Umbilical cord (tissue), 2 donors: Measurements from ENCODE around the gene SH2D2A. TPM values are rescaled to one million over a fixed set of nuclear protein-coding genes. Genes with fewer than 3 reads are reported as not detected.

Source experiments
- DNase-seq: peaks from one replicate; pipeline ENCODE4 v3.0.0-alpha.2; 2015; ENCODE audit warnings: low spot score
- total RNA-seq: library from RNA; depleted of rRNA; stranded (reverse); fragments of >200 nt; gene quantifications from one replicate; pipeline ENCODE4 v1.2.3, GENCODE V29; 2014; ENCODE audit warnings: low replicate concordance; ENCODE audit not compliant: insufficient read depth

Gene SH2D2A
- 0.48 TPM for total RNA-seq

DNA sequence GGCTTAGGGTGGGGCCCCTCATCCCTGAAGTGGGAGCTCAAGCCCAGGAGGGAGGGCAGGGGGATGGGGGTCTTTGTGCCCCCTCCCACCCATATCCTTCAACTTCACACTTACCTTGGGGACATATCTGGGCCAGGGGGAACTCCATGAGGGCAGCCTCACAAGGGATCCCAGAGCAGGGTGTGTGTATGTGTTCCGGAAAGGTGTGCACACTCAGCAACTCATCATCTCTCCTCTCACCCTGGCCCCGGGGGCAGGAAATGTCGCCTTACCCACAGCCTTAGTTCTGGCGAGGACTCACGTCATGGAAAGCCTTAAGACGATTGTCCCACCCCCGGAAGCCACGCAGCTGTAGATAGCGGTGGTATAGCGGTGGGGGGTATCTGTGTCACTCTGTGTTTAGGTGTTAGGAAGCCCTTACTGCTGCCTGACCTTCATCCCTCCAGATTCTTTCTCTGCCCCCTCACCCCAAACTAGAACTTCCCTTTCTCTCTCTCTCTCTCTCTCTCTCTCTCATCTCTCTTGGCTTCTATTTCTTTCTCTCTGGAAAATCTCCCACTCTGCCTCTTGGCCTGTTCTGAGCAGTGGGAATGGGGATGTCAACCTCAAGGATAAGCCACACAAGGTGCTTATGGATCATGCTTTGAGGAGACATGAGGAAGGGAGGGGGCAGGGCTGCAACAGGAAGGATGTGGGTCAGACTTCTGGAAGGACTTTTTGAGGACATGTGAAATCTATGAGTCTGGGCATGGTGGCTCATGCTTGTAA, at the start of gene SH2D2A:
SH2D2A (minus strand) TSS at position 288 of the 768 bp plus-strand sequence; CDS start at position 148, 140 bp downstream.
- no peak for DNase-seq

DNA sequence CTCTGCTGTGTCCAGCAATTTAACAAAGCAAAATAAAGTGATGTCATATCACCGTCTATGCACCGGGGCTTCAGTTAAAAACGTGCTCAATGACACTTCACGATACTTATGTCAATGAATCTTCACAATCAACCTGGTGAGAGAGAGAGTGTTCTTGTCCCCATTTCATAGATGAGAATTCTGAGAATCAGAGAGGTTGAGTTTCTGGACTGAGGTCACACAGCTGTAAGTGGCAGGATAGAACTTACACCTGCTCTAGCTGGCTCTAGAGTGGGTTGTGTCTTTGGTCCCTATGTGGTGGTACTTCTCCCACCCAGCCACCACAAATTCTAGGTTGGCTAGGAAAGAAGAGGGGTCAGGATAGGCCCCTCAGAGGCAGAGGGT, 49.2 kb upstream of the SH2D2A start:
- DNase-seq: no peak

DNA sequence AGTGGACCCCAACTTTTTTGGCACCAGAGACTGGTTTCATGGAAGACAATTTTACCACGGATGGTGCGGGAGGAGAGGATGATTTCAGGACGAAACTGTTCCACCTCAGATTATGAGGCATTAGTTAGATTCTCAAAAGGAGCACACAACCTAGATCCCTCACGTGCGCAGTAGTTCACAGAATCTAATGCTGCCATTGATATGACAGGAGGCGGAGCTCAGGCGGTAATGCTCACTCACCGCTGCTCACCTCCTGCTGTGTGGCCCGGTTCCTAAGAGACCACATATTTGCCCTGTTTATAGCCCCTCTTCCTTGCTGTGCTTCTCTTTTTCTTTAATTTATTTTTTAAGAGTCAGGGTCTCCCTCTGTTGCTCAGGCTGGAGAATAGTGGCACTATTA, 48.6 kb upstream of the SH2D2A start:
- DNase-seq: no peak

GRCh38 chr1:156864796-156865195, 48.1 kb upstream of the SH2D2A start:
- DNase-seq: no peak

GRCh38 chr1:156863631-156864030, 47.0 kb upstream of the SH2D2A start:
- DNase-seq: no peak

GRCh38 chr1:156862997-156863599, 46.5 kb upstream of the SH2D2A start:
- DNase-seq: peak; percentile 36

- no peak for DNase-seq
Measured at GRCh38 chr1:156862584-156862983, 45.9 kb upstream of the SH2D2A start.

DNA sequence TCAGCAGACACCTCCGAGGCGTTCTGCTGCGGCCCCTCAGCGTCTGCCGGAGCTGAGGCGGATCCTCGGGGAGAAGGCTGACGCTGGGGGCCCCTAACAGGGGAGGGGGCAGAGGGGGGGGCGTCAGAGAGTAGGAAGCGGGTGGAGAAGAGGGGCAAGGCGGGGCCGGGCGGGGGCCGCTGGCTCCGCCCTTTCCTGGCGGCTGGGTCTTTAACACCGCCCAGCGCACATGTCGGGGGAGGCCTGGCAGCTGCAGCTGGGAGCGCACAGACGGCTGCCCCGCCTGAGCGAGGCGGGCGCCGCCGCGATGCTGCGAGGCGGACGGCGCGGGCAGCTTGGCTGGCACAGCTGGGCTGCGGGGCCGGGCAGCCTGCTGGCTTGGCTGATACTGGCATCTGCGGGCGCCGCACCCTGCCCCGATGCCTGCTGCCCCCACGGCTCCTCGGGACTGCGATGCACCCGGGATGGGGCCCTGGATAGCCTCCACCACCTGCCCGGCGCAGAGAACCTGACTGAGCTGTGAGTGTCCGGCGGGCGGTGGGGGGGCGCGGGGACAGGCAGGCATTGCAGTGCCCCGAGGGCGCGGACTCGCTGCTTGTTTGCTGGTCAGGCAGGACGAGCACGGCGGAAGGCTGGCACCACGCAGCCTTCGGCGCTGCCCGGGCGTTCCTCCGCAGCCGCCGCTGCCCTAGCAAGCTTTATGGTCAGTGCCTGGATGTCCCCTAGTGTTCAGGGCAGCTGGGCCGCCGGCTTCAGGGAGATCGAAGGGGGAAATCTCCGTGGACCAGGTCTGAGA, 44.2 kb upstream of the SH2D2A start, which contains the start of gene NTRK1:
NTRK1 (plus strand) TSS at position 238 of the 796 bp plus-strand sequence; CDS start at position 308, 70 bp downstream.
- DNase-seq: peak; percentile 60

GRCh38 chr1:156860113-156860627, 43.5 kb upstream of the SH2D2A start:
- peak; percentile 49 for DNase-seq

- peak; percentile 13 for DNase-seq
Measured at GRCh38 chr1:156859523-156860112, 43.0 kb upstream of the SH2D2A start.

DNA sequence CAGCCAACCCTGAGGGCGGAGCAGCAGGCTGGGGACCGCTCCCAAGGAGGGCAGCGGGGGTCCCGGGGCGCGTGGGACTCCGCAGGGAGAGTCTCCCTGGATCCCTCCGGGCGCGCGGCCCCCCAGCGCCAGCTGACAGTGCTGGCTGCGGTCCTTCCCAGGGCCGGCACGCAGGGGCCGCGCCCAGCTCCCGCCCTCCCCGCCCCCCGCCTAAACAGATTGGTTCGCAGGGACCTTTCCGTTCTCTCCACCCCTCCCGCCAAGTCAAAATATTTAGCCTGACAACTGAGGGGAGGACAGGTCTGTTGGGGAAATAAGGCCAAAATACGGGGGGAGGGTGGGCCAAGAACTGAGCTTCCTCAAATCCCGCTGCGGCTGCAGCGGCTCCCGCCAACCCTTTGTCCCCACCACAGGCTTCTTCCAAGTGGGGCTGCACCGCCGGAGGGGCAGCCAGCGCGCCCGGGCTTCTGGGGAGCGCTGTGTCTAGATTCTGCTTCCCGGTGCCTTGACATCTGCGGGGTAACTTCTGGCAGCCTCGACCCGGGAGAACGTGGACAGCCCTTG, 42.4 kb upstream of the SH2D2A start, which contains the start of gene INSRR:
INSRR (minus strand) TSS at position 159 of the 564 bp plus-strand sequence. CDS start 496 bp downstream, outside the sequence.
- DNase-seq: peak; percentile 24

DNA sequence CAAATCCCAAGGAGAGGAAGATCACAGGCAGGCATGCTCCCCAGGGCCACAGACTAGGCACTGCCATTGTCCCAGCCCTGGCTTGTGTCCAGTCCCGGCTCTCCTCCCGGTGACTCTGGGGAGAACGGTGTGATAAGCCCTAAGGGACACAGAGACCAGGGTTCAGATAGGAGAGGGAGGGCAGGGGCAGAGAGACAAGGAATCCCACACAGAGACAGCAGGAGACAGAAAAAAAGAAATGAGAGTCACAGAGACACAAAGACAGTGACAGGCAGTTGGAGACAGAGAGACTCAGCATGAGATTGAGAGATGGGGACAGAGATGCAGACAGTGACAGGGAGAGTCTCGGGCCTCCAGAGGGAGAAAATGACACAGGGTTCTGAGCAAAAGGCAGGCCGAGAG, 41.9 kb upstream of the SH2D2A start:
- no peak for DNase-seq

DNA sequence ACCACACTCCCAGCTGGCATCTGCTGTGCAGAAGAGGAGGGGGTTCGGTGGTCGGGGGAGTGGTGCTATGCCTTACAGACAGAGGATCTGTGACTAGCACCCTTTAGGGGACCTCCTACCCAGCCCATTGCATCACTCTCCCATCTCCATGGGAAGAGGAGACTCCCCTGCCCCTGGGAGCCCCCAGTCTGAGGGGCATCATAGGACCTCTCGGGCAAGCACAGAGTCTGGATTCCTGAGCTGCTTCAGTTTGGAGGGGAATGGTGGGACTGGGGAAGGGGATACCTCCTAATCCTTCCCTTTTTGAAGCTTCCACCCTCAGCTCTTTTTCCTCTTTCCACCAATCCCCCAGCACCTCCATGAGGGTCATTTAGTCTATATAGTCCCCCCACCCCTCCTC, 40.9 kb upstream of the SH2D2A start:
- no peak for DNase-seq

- no peak for DNase-seq
Measured at GRCh38 chr1:156856282-156856785, 39.7 kb upstream of the SH2D2A start.

GRCh38 chr1:156854634-156855033, 38.0 kb upstream of the SH2D2A start:
- DNase-seq: no peak

DNA sequence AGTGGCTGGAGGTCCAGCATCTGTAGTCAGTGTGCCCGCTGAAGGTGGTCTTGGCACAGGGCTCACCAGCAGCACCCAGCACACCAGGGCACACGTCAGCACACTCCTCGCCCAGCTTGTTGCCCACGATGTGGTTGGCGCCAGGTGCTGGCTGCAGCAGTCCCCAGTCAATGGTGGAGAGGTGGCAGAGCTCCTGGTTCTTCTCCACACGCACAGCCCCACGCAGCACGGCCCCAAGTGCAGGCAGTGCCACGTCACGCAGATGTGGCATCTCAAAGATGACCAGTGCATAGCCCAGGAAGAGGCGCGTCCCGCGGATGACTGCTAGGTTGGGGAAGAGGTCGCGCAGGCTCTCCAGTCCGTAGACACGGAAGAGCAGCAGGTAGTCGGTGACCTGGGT, 37.1 kb upstream of the SH2D2A start:
- DNase-seq: no peak

- peak; percentile 56 for DNase-seq
Measured at GRCh38 chr1:156852418-156852874, 35.8 kb upstream of the SH2D2A start.

DNA sequence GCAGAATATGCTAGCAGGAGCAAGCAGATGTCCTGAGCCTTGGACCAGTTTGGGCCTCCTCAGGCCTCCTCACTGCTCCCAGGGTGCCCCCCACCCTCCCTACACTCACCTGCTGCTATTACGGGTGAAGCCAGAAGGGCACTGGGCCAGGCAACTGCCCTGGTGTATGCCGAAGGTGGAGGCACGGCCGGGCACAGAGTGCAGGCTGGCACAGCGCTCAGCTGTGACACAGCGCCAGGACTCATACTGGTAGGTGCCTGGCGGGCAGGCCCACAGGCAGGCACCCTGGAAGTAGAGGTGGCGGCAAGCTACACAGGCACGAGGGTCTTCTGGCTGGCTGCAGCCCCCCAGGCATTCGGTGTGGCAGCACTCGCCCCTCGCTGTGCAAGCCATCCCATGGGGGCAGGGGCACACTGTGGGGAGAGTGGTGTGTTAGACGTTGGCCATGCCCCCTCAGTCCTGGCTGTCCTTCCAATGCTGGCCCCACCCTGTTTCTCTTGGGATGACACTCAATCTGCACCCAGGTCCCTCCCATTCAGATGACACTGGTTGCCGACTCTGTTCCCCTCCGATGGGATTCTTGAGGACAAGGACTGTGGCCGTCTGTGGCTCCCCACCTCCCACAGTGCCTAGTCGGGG, 35.2 kb upstream of the SH2D2A start:
- no peak for DNase-seq

DNA sequence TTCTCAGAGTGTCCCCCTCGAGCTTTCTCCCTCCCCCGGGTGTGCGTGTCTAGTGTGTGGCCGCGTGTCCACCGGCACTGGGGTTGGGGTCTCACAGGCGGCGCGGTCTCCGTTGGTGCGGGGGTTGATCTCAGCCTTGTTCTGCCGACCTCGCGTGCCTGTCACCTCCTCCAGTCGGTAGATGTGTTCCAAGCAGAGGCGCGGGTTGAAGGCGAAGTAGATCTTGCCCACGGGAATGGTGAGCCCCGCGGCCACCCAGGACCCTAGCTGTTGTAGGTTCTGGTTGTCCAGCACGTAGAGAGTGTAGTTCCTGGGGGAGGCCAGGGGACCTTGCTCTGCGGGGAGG, 32.5 kb upstream of the SH2D2A start:
- no peak for DNase-seq

- DNase-seq: no peak
Measured at GRCh38 chr1:156848461-156849150, 32.0 kb upstream of the SH2D2A start.
